SHP77 (cell line): ENCODE results near the gene SAG.

Experiments used
- DNase-seq, 2 experiments: peaks; one replicate each; lab custom pipeline; 2025; lab: John Stamatoyannopoulos, UW

The SAG gene

GRCh38 chr2:233289648-233290047, 18.0 kb upstream of the SAG start:
- DNase-seq = no peak

- DNase-seq = no peak
Measured at GRCh38 chr2:233290051-233290845, 17.4 kb upstream of the SAG start.

GRCh38 chr2:233295891-233296290, 11.7 kb upstream of the SAG start:
- DNase-seq = no peak

- no peak for DNase-seq
Measured at GRCh38 chr2:233297076-233297475, 10.5 kb upstream of the SAG start.

- no peak for DNase-seq
Measured at GRCh38 chr2:233300401-233300800, 7.2 kb upstream of the SAG start.

GRCh38 chr2:233301248-233301647, 6.4 kb upstream of the SAG start:
- DNase-seq = no peak

GRCh38 chr2:233301811-233302210, 5.8 kb upstream of the SAG start:
- no peak for DNase-seq

GRCh38 chr2:233303252-233303651, 4.4 kb upstream of the SAG start:
- DNase-seq = no peak

GRCh38 chr2:233311241-233311926, 3.8 kb downstream of the SAG start:
- no peak for DNase-seq

GRCh38 chr2:233312874-233313273, 5.3 kb downstream of the SAG start:
- no peak for DNase-seq

- DNase-seq = no peak
Measured at GRCh38 chr2:233314180-233314925, 6.7 kb downstream of the SAG start.

GRCh38 chr2:233317196-233317943, 9.8 kb downstream of the SAG start:
- no peak for DNase-seq

GRCh38 chr2:233319256-233319655, 11.6 kb downstream of the SAG start:
- DNase-seq = no peak

- DNase-seq = no peak
Measured at GRCh38 chr2:233320470-233320869, 12.9 kb downstream of the SAG start.

GRCh38 chr2:233321166-233321565, 13.6 kb downstream of the SAG start:
- no peak for DNase-seq

- no peak for DNase-seq
Measured at GRCh38 chr2:233323851-233324250, 16.2 kb downstream of the SAG start.

- DNase-seq = no peak
Measured at GRCh38 chr2:233325256-233325655, 17.6 kb downstream of the SAG start.

- no peak for DNase-seq
Measured at GRCh38 chr2:233325814-233326213, 18.2 kb downstream of the SAG start.

- DNase-seq = no peak
Measured at GRCh38 chr2:233326500-233326899, 18.9 kb downstream of the SAG start.

- DNase-seq = no peak
Measured at GRCh38 chr2:233328922-233329321, 21.3 kb downstream of the SAG start.

- DNase-seq = no peak
Measured at GRCh38 chr2:233329489-233330135, 22.0 kb downstream of the SAG start.

GRCh38 chr2:233331536-233331935, 23.9 kb downstream of the SAG start:
- no peak for DNase-seq
